Hepatocyte (in vitro differentiated cells): Measurements from ENCODE around the gene FGF23.

Experiments
- EZH2 ChIP-seq: fragments of 200-600 bp; sonication (generic); IDR thresholded peaks from 2 replicates; pipeline ENCODE4 v1.6.1; 2016; ENCODE audit warnings: antibody characterized with exemption, mild to moderate bottlenecking, borderline replicate concordance
- EZH2phosphoT487 ChIP-seq: fragments of 200-600 bp; sonication (generic); IDR thresholded peaks from one replicate; pipeline ENCODE4 v1.6.1; 2018; ENCODE audit warnings: antibody characterized with exemption, mild to moderate bottlenecking, low read depth, moderate library complexity; ENCODE audit not compliant: unreplicated experiment, severe bottlenecking
- TF ChIP-seq, protein P1 (sequence below): fragments of 200-600 bp; sonication (generic); IDR thresholded peaks from 2 replicates; pipeline ENCODE4 v1.5.1; 2016; ENCODE audit warnings: antibody characterized with exemption, mild to moderate bottlenecking; ENCODE audit not compliant: poor library complexity

- TF ChIP-seq, protein P1, sequence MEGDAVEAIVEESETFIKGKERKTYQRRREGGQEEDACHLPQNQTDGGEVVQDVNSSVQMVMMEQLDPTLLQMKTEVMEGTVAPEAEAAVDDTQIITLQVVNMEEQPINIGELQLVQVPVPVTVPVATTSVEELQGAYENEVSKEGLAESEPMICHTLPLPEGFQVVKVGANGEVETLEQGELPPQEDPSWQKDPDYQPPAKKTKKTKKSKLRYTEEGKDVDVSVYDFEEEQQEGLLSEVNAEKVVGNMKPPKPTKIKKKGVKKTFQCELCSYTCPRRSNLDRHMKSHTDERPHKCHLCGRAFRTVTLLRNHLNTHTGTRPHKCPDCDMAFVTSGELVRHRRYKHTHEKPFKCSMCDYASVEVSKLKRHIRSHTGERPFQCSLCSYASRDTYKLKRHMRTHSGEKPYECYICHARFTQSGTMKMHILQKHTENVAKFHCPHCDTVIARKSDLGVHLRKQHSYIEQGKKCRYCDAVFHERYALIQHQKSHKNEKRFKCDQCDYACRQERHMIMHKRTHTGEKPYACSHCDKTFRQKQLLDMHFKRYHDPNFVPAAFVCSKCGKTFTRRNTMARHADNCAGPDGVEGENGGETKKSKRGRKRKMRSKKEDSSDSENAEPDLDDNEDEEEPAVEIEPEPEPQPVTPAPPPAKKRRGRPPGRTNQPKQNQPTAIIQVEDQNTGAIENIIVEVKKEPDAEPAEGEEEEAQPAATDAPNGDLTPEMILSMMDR: no peak
- no peak for TF ChIP-seq EZH2
- no peak for TF ChIP-seq EZH2phosphoT487
Observed at GRCh38 chr12:4355156-4356040, 24.1 kb downstream of the FGF23 start.
